Stomach (tissue), 4 donors: ENCODE data around the gene GSG1L.

Source experiments
- EP300 ChIP-seq: sonication (generic); formaldehyde crosslinking; IDR thresholded peaks from one replicate; pipeline ENCODE4 v1.6.1; 2017; ENCODE audit warnings: antibody characterized with exemption
- TF ChIP-seq, protein P1 (sequence below), 7 experiments: fragments of 450-650 bp in 4 of 7; fragments of 200-600 bp in 3 of 7; sonication (generic) in 3 of 7; IDR thresholded peaks; one replicate each; pipeline ENCODE4 v1.5.1; 2016 to 2019; ENCODE audit warnings: antibody characterized with exemption in 7 of 7, control low read depth in 2 of 7, mild to moderate bottlenecking in 1 of 7

GRCh38 chr16:27870116-27870798 is 193.3 kb downstream of the GSG1L start:
- no peak for TF ChIP-seq EP300
- TF ChIP-seq, protein P1, sequence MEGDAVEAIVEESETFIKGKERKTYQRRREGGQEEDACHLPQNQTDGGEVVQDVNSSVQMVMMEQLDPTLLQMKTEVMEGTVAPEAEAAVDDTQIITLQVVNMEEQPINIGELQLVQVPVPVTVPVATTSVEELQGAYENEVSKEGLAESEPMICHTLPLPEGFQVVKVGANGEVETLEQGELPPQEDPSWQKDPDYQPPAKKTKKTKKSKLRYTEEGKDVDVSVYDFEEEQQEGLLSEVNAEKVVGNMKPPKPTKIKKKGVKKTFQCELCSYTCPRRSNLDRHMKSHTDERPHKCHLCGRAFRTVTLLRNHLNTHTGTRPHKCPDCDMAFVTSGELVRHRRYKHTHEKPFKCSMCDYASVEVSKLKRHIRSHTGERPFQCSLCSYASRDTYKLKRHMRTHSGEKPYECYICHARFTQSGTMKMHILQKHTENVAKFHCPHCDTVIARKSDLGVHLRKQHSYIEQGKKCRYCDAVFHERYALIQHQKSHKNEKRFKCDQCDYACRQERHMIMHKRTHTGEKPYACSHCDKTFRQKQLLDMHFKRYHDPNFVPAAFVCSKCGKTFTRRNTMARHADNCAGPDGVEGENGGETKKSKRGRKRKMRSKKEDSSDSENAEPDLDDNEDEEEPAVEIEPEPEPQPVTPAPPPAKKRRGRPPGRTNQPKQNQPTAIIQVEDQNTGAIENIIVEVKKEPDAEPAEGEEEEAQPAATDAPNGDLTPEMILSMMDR (IDR thresholded peaks at IDR 0.05), result no peak
